HG03575 (cell line): ENCODE results near the gene RCBTB1.
"Not testable (repeated sequence)": the region's sequence is repeated elsewhere in the genome, so short reads cannot be mapped to it uniquely, and the experiment has no call there.

Experiments used
- ATAC-seq: cut with Tn5 transposase; IDR thresholded peaks from one replicate; pipeline ENCODE4 v1.9.1; 2021; ENCODE audit not compliant: unreplicated experiment, insufficient number of reproducible peaks, low FRiP score; ENCODE audit errors: extremely low read depth

RCBTB1 gene

GRCh38 chr13:49532593-49532992 is 52.8 kb downstream of the RCBTB1 start:
- ATAC-seq: no peak

GRCh38 chr13:49530457-49530856 is 54.9 kb downstream of the RCBTB1 start:
- no peak for ATAC-seq

- ATAC-seq: no peak
Observed at GRCh38 chr13:49528161-49528560, 57.2 kb downstream of the RCBTB1 start.

- ATAC-seq: no peak
Observed at GRCh38 chr13:49527123-49527522, 58.2 kb downstream of the RCBTB1 start.

GRCh38 chr13:49524740-49525501 is 60.4 kb downstream of the RCBTB1 start:
- no peak for ATAC-seq

GRCh38 chr13:49521224-49521623 is 64.1 kb downstream of the RCBTB1 start:
- no peak for ATAC-seq

- no peak for ATAC-seq
Observed at GRCh38 chr13:49517461-49517860, 67.9 kb downstream of the RCBTB1 start.

GRCh38 chr13:49516467-49516866 is 68.9 kb downstream of the RCBTB1 start:
- no peak for ATAC-seq

GRCh38 chr13:49512578-49512977 is 72.8 kb downstream of the RCBTB1 start:
- ATAC-seq: no peak

- no peak for ATAC-seq
Observed at GRCh38 chr13:49503951-49504350, 81.4 kb downstream of the RCBTB1 start.

- no peak for ATAC-seq
Observed at GRCh38 chr13:49502954-49503353, 82.4 kb downstream of the RCBTB1 start.

- no peak for ATAC-seq
Observed at GRCh38 chr13:49499889-49500660, 85.3 kb downstream of the RCBTB1 start.

- ATAC-seq: no peak
Observed at GRCh38 chr13:49498206-49498605, 87.2 kb downstream of the RCBTB1 start.

GRCh38 chr13:49497272-49497671 is 88.1 kb downstream of the RCBTB1 start:
- no peak for ATAC-seq

- not testable (repeated sequence) for ATAC-seq
Observed at GRCh38 chr13:49496837-49497236, 88.5 kb downstream of the RCBTB1 start.

- peak; percentile 48 for ATAC-seq
Observed at GRCh38 chr13:49495783-49496762, 89.3 kb downstream of the RCBTB1 start, which contains the start of gene PHF11. PHF11 (plus strand) TSS chr13:49495953; CDS start chr13:49496002, 49 bp downstream.

- ATAC-seq: no peak
Observed at GRCh38 chr13:49494645-49495044, 90.7 kb downstream of the RCBTB1 start.

- ATAC-seq: no peak
Observed at GRCh38 chr13:49488563-49488962, 96.8 kb downstream of the RCBTB1 start.
